Retina (tissue), 1 donor: ENCODE results near the gene DIDO1.
"Not testable (repeated sequence)": the region's sequence is repeated elsewhere in the genome, so short reads cannot be mapped to it uniquely, and the experiment has no call there.

ENCODE experiments used
- DNase-seq: peaks from one replicate; pipeline ENCODE4 v3.0.0-alpha.2; 2016

DIDO1 gene

GRCh38 chr20:62875419-62876361 lies 50.6 kb downstream of the DIDO1 start:
- DNase-seq = peak; percentile 72

- DNase-seq = no peak
Measured at GRCh38 chr20:62874964-62875344, 51.4 kb downstream of the DIDO1 start.

- peak; percentile 51 for DNase-seq
Measured at GRCh38 chr20:62873681-62874031, 52.6 kb downstream of the DIDO1 start.

GRCh38 chr20:62873280-62873679 lies 53.0 kb downstream of the DIDO1 start:
- no peak for DNase-seq

- DNase-seq = no peak
Measured at GRCh38 chr20:62872862-62873261, 53.4 kb downstream of the DIDO1 start.

- no peak for DNase-seq
Measured at GRCh38 chr20:62872184-62872847, 54.0 kb downstream of the DIDO1 start.

- DNase-seq = no peak
Measured at GRCh38 chr20:62864207-62864606, 62.1 kb downstream of the DIDO1 start.

- DNase-seq = peak; percentile 83
Measured at GRCh38 chr20:62861726-62862336, 64.5 kb downstream of the DIDO1 start, which contains the start of gene TCFL5. TCFL5 (minus strand) TSS chr20:62861822; CDS start chr20:62861670, 152 bp downstream.

GRCh38 chr20:62860924-62861691 lies 65.2 kb downstream of the DIDO1 start:
- DNase-seq = no peak

- peak; percentile 53 for DNase-seq
Measured at GRCh38 chr20:62860391-62860923, 65.8 kb downstream of the DIDO1 start.

GRCh38 chr20:62859721-62860120 lies 66.6 kb downstream of the DIDO1 start:
- DNase-seq = no peak

- no peak for DNase-seq
Measured at GRCh38 chr20:62858058-62858830, 68.1 kb downstream of the DIDO1 start.

GRCh38 chr20:62856931-62857619 lies 69.2 kb downstream of the DIDO1 start:
- DNase-seq = no peak

- DNase-seq = no peak
Measured at GRCh38 chr20:62855120-62855519, 71.2 kb downstream of the DIDO1 start.

- no peak for DNase-seq
Measured at GRCh38 chr20:62854121-62854520, 72.2 kb downstream of the DIDO1 start.

GRCh38 chr20:62853304-62853703 lies 73.0 kb downstream of the DIDO1 start:
- DNase-seq = not testable (repeated sequence)

GRCh38 chr20:62852841-62853240 lies 73.5 kb downstream of the DIDO1 start:
- no peak for DNase-seq

GRCh38 chr20:62852196-62852595 lies 74.1 kb downstream of the DIDO1 start:
- no peak for DNase-seq

- DNase-seq = no peak
Measured at GRCh38 chr20:62850333-62850974, 75.9 kb downstream of the DIDO1 start.

- no peak for DNase-seq
Measured at GRCh38 chr20:62849431-62849830, 76.9 kb downstream of the DIDO1 start.

- DNase-seq = not testable (repeated sequence)
Measured at GRCh38 chr20:62848917-62849316, 77.4 kb downstream of the DIDO1 start.
